Measurements from ENCODE around the gene CYS1. TPM values are rescaled to one million over a fixed set of nuclear protein-coding genes. Genes with fewer than 3 reads are reported as not detected.
"Not testable (repeated sequence)": the region's sequence is repeated elsewhere in the genome, so short reads cannot be mapped to it uniquely, and the experiment has no call there.

The CYS1 gene
- total RNA-seq, 1 donor from 2014 or later: 3.8 TPM

- intact Hi-C loops (cut with DNase I): loop anchor here (2.0 to 5.0 kb wide), 2 partner anchors 24 to 284 kb away; no protein-coding TSS in a partner anchor
- no peak for DNase-seq (ENCODE audit: low spot score)
These were observed 16.4 kb upstream of the CYS1 start for GRCh38 chr2:10096641-10097040.

DNA sequence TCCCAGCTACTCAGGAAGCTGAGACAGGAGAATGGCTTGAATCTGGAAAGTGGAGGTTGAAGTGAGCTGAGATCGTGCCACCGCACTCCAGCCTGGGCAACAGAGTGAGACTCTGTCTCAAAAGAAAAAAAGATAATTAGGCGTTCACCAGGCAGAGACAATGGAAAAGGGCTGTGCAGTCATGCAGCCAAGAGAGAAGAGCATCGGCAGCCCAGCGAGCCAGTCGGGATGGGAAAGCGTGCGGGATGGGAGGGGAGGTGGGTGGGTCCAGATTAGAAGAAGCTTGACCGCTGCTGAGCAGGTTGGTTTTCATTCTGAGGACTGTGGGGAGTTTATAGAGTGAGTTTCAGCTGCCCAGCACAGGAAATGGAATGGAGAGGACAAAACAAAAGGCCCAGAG, 15.0 kb upstream of the CYS1 start:
- intact Hi-C loops (cut with DNase I): loop anchor here (5.0 kb wide), 1 partner anchor 283 kb away; no protein-coding TSS in a partner anchor

DNA sequence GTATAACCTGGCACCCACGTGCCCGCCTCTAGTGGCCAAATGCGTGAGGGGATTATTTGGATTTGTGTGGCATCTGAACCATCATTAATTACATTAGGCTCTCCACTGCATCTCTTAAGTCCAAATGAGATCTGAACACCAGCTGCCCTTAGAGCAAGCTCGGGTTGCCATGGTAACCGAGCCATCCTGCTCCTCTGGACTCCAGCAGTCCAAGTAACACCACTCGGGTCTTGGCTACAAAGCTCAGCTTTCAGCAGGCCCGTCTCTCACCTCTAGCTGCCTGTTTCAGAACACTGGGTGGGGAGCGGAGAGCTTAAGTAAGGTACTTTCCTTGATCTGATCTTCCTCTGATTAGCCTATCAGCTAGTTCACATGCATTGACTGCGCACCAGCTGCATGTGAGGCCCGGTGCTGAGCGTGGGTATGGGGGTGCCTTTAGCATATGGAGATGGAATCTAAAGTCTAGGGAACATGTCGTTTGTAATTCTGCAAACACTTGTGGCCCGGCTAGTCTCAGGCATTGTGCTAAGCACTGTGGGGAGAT, 14.1 kb upstream of the CYS1 start:
- intact Hi-C loops (cut with DNase I): no loop called here
- DNase-seq (ENCODE audit: low spot score): no peak

More for the DNA sequence above, 15.0 kb upstream of the CYS1 start:
- no peak for DNase-seq (ENCODE audit: low spot score)

DNA sequence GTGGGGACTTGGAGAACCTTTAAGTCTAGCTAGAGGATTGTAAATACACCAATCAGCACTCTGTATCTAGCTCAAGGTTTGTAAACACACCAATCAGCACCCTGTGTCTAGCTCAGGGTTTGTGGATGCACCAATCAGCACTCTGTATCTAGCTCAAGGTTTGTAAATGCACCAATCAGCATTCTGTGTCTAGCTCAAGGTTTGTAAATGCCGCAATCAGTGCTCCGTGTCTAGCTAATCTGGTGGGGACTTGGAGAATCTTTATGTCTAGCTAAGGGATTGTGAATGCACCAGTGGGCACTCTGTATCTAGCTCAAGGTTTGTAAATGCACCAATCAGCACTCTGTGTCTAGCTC, 11.7 kb upstream of the CYS1 start:
- intact Hi-C loops (cut with DNase I); DNase-seq (ENCODE audit: low spot score): not testable (repeated sequence)

GRCh38 chr2:10091182-10091888, 11.1 kb upstream of the CYS1 start:
- intact Hi-C loops (cut with DNase I): no loop called here
- DNase-seq (ENCODE audit: low spot score): no peak

DNA sequence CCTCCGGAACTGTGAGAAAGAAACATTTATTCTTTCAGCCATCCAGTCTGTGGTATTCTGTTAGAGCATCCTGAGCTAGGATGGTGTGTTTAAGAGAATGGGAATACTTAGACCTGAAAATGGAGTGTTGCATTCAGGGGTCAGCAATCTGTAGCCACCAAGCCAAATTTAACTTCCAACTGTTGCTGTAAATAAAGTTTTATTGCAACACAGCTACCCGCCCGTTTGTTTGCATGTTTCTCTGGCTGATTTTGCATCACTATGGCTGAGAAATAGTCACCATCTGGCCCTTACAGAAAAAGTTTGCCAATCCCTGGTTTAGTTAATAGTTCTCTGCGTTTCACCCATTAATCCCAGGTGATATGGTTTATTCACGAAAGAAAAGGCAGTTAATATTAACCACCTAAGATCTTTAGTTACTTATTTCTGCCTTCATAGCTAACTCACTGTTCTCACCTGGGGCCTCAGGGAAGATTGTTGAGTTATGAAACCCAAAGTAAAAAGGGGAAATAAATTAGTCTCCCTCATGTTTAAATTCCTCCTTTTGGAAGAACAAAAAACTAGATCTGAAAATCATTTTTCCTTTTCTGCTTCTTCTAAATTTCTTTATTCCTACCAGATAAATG, 9.5 kb upstream of the CYS1 start:
- DNase-seq (ENCODE audit: low spot score): no peak
- intact Hi-C loops (cut with DNase I): no loop called here

- intact Hi-C loops (cut with DNase I): no loop called here
- DNase-seq (ENCODE audit: low spot score): no peak
These were observed 7.1 kb upstream of the CYS1 start for GRCh38 chr2:10087360-10087759.

GRCh38 chr2:10086950-10087349, 6.7 kb upstream of the CYS1 start:
- intact Hi-C loops (cut with DNase I): no loop called here
- no peak for DNase-seq (ENCODE audit: low spot score)

DNA sequence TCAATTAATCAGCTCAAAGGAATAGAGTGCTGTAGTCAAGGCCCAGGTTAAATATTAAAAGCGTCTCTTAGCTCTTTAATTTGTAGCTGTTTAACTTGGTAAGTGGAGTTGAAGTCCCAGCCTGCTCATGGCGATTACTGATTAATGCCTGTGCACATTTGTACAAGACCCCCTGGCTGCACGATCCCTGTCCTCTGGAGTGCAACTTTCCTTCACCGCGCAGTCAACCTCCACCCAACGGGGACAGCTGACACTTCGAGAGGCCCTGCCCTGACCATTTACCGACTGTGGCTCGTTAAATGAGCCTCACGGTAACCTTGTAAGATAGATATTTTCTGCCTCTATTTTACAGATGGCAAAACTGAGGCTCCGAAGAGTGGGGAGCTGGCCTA, 5.5 kb upstream of the CYS1 start:
- no peak for DNase-seq (ENCODE audit: low spot score)
- intact Hi-C loops (cut with DNase I): no loop called here

DNA sequence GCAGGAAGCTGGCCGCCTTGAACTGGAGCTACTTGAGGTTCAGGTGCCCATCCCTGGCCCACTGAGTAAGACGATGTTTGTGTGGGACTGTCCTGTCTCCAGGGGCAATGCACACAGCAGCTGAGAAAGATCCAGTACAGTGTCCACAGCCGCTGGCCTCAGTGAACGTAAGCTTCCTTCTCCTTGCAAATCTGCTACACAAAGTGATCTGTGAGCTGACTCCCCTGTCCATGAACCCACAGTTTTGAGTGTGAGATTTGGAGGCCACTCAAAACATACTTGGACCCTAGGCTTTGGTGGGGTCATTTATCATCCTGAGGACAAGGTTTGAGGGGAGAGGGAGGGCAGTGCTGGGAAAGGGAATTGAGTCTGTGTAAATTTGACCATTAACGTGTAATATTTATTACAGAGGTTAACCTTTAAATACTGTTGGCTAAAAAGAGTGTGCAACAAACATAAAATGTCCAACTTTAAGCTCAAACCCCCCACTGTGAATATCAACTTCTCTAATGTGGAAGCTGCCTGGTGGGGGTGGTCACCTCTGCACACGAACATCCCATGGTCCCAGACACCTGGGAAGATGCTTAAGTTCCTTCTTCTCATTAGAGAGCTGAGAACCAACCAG, 4.9 kb upstream of the CYS1 start:
- no peak for DNase-seq (ENCODE audit: low spot score)
- intact Hi-C loops (cut with DNase I): no loop called here

DNA sequence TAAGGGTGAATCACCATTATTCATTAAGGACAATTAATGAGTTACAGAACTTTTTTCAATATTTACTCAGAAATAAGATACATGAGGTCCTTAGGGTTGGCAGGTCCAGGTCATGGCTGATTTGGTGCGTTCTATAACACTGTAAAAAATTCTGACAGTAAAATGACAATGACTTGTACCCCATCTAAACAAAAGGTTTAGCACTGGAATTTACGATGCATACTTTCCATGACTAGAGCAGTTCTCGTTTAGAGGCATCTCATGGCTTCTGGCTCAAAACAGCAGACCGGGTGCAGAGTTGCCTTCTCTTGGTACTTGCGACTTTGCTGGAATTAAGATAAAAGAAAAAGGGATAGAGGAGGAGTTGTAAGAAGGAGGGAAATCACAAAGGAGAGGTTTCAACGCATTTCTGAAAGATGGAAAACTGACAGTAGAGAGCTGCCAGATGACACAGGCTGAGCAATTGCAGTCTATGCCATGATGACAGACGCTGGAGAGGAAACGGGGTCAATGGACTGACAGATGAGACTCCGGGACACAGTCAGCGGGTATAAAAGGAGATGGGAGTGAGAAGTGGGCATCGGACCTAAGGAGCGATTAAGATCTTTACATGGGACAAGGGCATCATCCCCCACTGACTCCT, 4.1 kb upstream of the CYS1 start:
- intact Hi-C loops (cut with DNase I): no loop called here
- DNase-seq (ENCODE audit: low spot score): no peak

GRCh38 chr2:10083692-10084211, 3.5 kb upstream of the CYS1 start:
- DNase-seq (ENCODE audit: low spot score): no peak
- intact Hi-C loops (cut with DNase I): no loop called here

DNA sequence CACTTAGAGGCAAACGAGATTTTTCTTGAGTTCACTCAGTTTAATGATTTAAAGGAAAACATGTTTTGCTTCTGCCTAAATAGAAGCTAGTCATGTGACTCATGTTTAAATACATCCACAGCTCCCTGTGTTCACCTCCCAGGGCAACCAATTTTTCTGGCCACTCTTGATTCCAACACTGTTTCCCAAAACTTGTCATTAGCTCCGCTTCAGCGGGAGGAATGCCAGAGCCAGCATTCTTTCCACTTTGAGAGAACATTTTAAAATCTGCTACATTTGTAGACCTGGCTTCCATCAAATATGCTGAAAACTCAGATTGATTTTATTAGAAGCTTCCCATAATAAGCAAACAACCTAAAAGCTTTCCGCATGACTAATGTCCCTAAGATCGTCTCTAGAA, 2.8 kb upstream of the CYS1 start:
- intact Hi-C loops (cut with DNase I): no loop called here
- DNase-seq (ENCODE audit: low spot score): no peak

DNA sequence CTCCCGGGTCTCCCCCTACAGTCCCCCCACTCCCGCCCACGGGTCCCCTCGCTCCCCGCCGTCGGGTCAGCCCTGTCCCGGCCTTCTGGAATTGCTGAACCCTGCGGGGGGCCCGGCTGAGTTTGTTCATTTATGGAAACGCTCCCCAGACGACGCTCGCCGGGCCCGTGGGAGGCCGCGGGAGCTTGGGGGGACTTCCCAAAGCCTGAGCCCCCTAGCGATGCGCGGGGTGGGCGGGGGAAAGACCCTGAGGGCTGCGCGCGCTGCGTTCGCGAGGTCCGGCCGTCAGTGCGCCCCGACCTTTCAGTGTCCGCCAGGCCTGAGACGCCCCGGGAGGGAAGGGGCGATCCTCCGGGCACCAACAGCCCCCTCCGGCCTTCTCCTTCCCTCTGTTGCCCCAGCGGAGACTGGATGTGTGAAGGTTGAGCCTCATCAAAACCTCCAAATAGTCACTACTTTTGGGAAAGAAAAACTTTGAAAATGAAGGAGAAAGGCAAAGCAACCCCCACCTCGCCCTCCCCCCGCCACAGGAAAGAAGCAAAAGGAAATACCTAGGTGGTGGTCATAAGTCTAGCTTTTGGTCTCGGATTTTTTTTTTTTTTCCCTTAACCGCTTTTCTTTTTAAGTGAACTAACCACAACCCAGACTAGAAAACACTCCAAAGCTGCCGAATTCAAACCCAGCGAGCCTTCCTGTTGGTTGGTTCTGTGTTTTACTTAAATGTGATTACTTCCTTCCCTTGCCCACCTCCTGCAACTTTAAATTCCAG, 509 bp upstream of the CYS1 start:
- intact Hi-C loops (cut with DNase I): no loop called here

GRCh38 chr2:10079266-10079869, 843 bp downstream of the CYS1 start:
- intact Hi-C loops (cut with DNase I): no loop called here
- no peak for DNase-seq (ENCODE audit: low spot score)

More for the DNA sequence above, 509 bp upstream of the CYS1 start:
- DNase-seq (ENCODE audit: low spot score): no peak

GRCh38 chr2:10078704-10079265, 1.4 kb downstream of the CYS1 start:
- DNase-seq (ENCODE audit: low spot score): no peak
- intact Hi-C loops (cut with DNase I): no loop called here

- intact Hi-C loops (cut with DNase I): no loop called here
- DNase-seq (ENCODE audit: low spot score): no peak
These were observed 2.2 kb downstream of the CYS1 start for GRCh38 chr2:10078001-10078400.

DNA sequence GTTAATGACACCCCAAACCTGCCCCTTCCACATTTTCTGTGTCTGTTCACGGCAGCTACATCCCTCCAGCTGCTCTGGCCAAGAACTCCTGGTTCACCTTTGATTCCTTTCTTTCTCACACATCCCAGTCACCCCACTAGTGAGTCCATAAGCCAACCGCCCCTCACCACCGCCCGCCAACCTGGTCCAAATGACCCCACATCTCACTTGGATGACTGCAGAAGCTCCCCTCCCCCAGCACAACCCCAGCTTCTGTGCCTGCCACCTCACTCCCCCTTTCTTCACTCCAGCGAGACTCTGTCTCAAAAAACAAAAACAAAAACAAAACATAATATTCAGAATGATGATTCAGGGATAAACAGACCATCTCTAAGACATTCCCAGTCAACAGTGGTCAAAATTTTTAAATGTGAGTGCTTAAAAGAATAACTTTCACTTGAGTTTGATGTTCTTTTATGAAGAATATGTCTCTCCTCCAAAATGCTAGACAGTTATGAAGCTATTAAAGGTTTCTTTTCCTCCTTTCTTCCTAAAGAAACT, 3.2 kb downstream of the CYS1 start:
- no peak for DNase-seq (ENCODE audit: low spot score)
- intact Hi-C loops (cut with DNase I): no loop called here
